Effector CD8-positive, alpha-beta T cell (primary cell): ENCODE measurements around the gene PTS.

ENCODE experiments used
- DNase-seq: peaks from one replicate; lab custom pipeline; 2025; lab: John Stamatoyannopoulos, UW

Gene PTS

DNA sequence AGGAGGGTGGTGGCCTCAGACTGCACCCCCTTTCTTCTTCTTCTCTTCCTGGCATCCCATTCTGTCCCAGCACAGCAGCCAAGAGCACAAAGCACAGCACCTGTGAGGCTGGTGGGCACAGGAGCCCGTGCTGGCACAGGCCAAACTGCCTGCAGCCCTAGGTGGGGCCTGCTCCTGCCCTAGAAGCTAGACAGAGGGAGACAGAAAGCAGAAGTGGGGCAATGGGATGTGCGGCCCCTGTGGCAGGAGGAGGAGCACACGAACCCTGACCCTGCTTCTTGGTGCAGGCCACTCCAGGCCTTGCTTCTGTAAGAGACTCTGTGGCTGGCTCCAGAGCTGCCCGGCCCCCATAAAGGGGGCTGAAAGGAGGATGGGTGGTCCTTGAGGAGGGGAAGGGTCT, 3.9 kb upstream of the PTS start:
- DNase-seq = no peak

DNA sequence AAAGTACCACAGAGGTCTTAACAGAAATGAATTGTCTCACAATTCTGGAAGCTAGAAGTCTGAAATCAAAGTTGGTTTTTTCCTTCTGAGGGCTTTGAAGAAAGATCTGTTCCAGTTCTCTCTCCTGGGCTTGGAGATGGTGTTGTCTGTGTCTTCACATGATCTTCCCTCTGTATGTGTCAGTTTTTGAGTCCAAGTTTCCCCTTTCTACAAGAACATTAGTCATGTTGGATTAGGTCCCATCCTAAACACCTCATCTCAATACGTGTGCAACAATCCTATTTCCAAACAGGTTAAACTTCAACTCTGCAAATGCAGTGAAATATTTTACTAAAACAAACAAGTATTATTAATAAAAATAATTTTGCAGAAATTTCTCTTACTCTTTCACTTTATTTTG, 3.1 kb upstream of the PTS start:
- DNase-seq = no peak

DNA sequence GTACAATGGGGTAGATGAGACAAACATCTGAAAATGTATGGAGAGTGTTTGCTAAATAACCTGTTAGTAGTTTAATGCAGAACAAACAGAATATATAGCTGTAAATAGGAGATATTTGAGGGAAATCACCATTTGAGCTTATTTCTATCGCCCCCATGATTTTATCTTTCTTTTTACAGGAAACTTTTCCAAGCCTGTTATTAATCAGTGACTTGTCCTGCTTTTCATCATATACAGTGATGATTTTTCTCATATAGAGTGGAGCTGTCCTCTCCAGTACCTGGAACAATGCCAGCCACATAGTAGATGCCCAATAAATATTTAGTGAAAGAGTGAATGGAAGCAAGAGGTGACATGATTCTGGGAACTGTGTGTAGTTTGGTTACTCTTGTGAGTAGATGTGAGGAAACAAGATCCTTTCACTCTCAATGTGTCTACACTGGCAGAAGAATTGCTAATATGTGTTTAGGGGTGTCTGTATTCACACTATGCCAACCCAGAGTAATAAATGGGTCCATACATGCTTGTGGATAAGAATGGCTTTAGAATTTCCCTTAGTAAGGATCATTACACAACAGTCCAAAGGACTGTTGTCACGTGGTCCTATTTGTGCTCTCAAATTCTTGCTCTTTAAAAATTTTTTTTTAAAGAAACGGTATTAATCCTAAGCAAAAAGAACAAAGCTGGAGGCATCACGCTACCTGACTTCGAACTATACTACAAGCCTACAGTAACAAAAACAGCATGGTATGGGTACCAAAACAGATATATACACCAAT, 2.3 kb upstream of the PTS start:
- DNase-seq = no peak

DNA sequence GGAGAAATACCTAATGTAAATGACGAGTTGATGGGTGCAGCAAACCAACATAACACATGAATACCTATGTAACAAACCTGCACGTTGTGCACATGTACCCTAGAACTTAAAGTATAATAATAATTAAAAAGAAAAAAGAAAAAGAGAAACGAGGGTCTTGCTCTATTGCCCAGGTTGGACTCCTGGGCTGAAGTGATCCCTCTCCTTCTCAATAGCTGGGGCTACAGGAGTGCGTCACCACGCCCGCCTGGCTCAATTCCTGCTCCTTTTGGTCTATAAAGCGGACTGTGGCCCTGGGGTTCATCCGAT, 521 bp upstream of the PTS start:
- no peak for DNase-seq

DNA sequence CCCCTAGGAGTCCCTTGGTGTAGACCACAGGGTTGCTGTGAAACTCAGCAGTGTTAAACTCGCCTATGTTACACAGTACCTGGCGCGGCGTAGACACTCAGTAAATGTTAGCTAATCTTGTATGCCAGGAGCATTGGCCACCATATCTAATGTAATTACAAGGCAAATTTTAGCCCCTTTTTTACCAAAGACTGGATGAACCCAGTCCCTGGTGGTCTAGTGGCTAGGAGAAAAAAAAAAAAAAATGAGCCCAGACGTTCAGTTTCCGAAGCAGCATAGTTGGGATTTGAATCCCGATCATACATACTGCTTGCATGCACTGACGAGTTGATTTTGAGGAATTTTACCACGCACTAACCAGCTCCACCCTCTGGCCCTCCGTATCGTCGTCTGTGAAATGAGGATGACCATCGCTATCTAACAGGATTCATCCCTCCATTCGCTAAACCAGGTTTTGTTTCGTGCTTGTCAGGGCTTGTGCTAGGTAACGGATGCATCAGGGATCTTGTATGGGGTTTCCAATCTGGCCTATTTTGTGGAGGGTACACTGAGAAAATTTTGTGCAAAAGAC, 688 bp downstream of the PTS start:
- no peak for DNase-seq

DNA sequence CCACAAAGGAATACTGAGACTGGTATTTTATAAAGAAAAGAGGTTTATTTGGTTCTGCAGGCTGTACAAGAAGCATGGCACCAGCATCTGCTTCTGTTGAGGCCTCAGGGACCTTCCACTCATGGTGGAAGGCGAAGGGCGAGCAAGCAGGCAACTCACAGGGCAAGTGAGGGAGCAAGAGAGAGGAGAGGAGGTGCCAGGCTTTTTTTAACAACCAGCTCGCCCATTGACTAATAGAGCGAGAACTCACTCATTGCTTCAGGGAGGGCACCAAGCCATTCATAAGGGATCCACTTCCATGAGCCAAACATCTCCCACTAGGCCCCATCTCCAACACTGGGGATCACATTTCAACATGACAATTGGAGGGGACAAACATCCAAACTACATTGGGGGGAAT, 1.2 kb downstream of the PTS start:
- no peak for DNase-seq

DNA sequence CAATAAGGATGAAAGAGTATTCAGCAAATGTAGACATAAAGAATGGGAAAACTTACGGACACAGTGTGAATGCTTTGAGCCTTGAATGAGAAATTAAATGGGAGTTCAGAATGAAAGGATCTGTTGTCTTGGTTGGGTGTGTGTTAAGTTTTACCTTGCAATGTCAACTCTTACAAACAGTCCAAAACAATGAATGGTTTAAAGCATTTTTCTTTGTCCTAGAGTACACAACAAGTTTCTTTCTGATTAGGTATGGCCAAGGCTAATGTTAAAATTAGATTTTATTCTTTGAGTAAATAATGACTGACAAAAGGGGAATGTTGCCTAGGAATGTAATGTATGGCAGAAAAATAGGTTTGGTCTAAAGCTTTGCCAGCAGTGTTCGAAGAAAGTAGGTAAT, 2.5 kb downstream of the PTS start:
- DNase-seq = no peak

DNA sequence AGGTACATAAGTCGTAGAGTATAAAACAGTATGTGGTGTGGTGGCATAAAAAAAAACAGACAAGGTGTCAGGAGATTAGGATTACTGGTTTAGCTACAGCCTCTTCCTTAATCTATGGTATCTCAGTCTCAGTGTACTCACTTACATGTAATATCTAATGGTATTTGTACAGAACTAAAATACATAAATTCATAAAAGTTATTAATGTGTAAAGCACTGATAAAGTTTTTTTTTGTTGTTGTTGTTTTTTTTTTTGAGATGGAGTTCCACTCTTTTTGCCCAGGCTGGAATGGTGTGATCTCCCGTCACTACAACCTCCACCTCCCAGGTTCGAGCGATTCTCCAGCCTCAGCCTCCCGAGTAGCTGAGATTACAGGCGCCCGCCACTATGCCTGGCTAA, 2.9 kb downstream of the PTS start:
- no peak for DNase-seq

DNA sequence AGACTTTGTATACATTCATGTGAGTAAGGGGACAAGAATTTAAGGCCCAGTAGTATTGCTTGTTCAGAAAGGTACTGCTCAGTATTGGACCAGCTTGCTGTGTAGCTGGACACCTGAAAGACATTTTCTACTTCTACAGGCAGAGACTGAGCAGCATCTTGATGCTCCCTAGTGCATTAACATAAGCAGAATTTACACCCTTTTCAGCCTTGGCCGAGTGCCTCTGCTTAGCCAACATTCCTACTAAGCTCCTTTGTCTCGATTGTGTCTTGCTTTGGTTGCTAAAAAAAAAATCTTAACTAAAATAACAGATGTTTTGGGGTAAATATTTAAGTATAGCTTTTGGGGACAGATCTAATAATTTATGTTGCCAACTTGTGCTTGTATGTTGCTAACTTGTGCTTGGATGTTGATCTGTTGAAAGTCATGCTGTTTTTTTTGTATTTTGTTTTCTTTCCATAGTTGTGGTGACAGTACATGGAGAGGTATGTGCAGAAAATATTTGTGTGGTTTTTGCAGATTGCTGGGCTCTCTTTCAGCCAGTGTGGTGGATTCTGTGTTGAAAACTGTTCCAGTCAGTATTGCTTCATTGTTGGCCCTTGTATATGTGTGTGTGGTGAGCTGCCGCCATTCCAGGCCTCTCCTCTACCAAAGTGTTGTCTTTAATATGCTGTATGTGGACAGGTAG, 3.7 kb downstream of the PTS start:
- DNase-seq = no peak

DNA sequence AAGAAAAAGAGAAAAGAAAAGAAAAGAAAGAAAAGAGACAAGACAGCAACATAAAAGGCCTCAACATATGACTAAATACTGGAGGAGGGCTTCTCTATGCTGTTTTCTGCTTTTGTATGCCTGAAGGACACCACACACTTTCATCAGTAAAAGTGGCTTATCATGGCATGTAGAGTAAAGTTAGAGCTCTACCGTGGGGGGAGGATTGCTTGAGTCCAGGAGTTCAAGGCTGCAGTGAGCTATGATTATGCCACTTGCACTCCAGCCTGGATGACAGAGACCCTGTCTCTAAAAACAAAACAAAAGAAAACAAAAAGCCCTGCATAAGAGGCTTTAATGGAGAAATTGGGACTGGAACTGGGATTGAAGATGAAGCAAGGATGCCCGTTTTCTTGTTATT, 5.7 kb downstream of the PTS start:
- no peak for DNase-seq

DNA sequence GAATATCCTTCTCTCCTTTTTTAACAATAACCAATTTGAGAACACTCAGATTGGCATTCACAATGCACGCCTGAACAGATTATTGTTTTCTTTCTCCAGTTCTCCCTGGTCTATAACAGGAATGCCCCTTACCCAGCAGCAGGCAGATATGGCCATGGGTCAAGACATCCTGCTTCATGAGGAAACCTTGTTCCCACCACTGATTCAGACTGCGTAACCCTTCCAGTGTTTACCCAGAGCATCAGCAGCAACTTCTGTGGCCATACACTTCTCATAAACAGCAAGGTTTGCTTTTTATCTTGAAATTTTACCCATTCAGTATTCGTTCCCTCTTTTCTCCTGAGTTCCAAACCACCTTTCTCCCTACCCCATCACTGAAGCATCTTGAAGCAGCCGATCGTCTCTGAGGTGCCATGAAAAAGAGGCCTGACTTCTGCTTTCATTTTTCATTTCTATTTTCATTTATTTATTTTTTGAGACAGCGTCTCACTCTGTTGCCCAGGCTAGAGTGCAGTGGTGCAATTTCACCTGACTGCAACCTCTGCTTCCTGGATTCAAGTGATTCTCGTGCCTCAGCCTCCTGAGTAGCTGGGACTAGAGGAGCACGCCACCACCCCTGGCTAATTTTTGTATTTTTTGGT, 9.6 kb downstream of the PTS start:
- DNase-seq = no peak

DNA sequence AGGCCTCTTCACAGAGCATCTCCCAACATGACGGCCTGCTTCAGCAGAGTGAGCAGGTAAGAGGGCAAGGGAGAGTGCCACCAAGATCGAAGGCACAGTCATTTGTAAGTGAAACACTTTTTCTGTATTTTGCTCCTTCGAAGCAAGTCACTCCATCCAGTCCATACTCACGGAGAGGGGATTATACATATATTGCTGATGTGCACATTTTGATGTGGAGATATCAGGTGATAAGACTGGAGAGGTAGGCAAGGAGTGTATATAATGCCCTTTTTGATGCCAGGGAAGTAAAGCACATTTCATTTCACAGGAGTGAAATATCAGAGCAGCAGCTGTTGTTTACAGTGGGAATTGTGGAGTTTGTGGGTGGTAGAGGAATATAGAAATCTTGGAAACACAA, 11.2 kb downstream of the PTS start:
- DNase-seq = no peak

DNA sequence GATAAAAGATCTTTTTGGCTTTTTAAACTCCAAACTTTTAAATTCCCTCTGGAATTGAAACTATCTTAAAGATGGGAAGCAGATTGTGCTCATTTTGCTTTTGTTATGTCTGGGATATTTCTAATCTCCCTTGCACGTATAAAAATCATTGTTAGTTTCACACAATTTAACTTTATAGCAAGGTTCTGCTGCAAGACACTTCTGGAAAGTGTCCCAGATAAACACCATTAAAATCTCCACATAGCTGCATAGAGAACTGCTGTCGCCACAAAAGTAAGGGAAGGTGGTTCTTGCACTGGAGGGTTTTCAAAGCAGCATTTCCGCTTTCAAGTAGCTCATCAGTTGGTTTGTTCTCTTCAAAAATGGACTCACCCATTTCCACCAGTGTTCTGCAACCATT, 11.8 kb downstream of the PTS start:
- DNase-seq = no peak

DNA sequence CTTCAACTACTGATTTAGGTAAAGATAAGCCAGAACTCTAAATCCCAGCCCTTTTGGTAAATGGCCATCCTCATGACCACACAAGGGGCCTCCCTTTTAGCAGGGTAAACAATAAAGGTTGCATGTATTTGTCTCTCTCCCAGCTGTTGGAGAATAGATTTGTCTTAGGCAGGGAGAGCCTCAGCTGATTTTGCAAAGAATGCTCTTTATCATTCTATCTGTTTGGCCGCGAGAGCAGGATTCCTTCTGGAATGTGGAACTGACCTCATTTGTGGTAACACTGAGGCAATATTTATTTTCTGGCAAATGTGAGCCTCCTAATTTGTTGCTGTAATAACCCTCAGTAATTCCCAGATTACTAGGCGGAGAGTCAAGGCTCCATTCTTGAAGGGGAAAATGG, 15.3 kb downstream of the PTS start:
- DNase-seq = no peak

DNA sequence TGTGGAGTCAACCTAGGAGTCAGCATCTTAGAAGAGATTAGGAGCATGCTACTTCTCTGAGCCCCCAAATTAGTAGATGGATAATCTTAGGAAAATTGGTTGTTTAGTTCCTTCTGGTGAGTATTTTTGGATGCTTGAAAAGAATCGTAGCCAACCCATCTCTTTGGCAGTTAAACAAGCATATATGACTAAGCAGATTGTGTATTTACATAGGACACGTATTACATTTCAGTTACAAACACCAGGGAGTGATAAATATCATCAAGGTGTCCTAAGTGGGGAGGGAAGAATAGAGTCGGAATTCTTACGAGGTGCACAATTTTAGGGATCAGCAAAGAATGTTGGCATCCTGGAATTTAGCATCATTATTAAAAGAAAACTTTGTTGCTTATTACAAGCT, 21.0 kb downstream of the PTS start:
- no peak for DNase-seq

DNA sequence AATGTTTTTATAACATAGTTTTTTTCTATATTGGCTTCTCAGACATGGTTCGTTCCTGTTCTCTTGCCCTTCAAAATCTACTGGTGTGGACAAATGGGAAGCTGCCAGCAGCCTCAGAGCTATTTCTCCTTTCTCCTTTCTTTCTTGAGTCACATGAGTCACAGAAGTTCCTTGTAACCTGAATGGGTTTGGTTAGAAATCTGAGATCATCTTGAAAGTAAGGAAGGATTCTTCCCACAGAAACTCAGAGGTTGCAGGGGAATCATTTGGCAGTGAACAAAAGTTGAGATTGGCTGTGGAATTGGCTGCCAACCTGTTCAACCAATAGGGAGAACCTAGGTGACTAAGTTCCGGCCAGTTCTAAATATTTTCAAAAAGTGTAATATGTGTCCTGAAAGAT, 22.0 kb downstream of the PTS start:
- DNase-seq = no peak

DNA sequence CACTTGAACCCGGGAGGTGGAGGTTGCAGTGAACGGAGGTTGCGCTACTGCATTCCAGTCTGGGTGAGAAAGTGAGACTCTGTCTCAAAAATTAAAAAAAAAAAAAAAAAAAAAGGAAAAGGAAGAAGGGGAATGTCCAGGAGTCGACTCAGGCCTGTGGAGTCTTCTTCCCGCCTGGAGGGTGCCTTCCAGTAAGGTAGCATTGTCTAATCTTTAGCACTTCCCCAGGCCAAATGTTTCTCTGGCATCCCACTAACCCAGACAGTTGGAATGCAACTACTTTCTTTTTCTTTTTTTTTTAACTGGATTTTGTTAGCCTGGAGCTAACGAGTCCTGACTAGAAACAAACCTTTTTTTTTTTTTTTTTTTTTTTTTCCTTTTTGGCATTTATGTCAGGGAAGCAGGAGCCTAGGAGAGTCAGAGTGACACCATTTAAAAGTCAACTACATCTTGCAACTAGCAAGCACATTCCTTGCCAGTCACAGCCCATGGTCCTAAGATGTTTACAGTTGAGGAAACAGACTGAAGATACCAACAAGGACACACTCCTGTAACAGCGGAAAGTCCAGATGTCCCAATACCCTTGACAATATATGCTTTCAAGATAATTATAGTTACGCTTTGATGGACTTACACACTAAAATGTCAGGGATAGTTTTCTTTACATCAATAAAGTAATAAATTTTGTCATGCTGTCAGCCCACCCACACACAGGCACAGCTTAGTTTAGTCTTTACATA, 23.8 kb downstream of the PTS start:
- DNase-seq = no peak

DNA sequence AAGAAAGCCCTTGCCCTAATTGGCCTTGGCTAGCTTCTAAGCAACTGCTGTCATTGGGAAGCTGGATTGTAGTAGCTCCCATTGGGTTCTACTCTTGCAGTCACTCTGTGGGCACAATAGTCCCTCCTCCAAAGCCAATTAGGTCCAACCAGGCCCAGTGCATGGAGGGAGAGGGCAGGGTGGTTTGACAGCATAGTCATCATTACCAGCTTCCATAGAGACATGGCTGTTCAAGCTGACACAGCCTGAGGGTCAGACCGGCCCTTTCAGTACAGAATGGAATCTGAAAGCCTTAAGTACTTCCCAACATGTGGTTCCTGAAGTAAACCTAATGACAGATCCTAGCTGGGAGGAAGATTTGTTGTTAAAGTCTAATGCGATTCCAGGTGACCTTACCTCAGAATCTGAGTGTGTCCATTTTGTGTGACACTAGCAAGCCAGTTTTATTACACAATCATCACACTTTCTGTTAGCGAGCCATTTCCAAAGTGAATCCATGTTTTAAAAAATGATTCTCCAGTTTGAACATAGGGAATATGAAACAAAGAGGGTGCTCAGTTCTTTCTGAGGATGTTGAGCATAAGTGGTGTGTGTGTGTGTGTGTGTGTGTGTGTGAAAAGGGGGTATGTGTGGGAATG, 27.5 kb downstream of the PTS start:
- no peak for DNase-seq

DNA sequence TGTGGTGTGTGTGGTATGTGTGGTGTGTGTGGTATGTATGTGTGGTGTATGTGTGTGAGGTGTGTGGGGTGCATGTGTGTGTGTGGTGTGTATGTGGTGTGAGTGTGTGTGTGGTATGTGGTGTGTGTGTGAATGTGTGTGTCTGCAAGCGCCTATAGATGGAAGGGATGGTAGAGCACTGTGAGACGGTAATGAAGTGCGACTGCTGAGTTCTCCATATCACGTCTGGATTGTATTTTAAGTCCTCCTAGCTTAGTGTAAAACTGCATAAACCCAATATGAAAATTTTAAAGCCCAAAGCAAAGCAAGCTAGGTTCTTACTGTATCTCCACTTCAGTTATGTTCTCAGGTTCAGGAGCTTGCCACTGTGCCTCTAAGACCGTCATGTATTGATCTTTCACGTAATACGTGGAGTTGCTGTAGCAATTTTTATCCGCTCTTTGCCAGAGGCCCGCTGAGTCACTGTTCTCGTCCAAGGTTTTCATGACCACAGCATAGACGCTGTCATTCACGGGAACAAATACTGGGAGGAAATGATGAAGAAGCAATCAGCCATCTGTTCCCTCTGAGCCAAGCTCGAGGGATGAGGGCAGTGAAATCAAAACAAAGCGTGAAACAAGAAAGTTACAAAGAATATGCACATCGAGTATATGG, 29.0 kb downstream of the PTS start:
- DNase-seq = no peak

DNA sequence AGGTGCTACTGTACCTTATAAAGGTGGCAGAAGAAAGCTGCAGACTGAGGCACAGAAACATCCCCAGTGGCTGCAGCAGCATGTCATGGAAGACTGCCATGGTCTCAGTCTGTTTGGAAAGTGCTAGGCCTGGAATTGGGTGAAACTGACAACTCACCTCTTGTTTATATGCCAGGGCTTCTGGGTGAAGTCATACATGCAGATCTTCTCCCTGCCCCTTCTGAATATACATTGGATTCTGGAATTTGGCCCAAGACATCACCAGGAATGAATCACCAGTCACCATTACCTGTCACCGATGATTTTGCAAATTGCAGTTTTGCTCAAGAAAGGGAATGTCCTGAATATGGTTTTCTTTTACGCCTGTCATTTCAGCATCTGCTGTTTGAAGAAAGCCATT, 34.3 kb downstream of the PTS start, which contains the start of gene PLET1:
TSS of gene PLET1 (minus strand) at position 371 of the 400 bp plus-strand sequence. CDS start at position 100, 271 bp downstream.
- no peak for DNase-seq

DNA sequence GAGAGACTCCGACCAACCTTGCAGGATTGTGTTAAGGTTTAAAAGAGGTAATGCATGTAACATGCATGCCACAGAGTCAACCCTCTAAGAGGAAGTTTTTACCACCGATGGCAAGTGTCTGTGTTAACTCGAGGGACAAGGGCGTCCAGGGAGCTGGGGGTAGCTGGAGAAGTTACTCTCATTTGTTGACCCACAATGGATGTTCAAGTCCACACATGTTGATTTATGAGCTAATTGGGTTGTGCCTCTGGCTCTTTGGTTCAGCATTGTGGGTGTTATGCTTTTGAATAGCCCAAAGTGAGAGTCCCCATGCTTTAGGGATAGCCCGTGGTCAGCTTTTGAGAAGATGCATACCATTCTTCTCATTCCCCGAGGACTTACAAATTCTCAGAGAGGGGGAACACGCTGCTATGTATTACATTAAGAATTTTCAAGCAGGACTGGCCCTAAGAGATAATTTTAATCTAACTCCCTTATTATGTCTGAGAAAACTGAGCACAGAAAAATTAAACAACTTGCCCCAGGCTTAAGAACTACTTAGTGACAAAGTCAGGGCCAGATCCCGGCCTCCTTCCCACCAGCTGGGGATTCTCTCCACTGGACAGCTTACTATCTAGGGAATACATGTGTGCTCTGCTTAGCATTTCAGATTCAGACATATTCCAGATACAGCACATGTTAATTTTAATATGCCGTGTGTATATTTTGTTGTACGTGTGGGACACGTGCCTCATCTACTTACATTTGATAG, 39.6 kb downstream of the PTS start:
- DNase-seq = no peak
